Left forelimb (tissue), 1 donor: Measurements from ENCODE around the gene GCN1.

Source experiments
- DNase-seq: peaks from one replicate; pipeline ENCODE4 v3.0.0-alpha.2; 2018; ENCODE audit warnings: low spot score

The GCN1 gene

GRCh38 chr12:120175537-120175936 is 19.0 kb downstream of the GCN1 start:
- DNase-seq, result no peak

GRCh38 chr12:120175062-120175461 is 19.5 kb downstream of the GCN1 start:
- DNase-seq, result no peak

- DNase-seq, result no peak
These were observed 22.5 kb downstream of the GCN1 start for GRCh38 chr12:120172053-120172452.

GRCh38 chr12:120170631-120171030 is 23.9 kb downstream of the GCN1 start:
- no peak for DNase-seq

GRCh38 chr12:120169946-120170345 is 24.6 kb downstream of the GCN1 start:
- DNase-seq, result no peak

GRCh38 chr12:120168337-120168736 is 26.2 kb downstream of the GCN1 start:
- DNase-seq, result no peak

GRCh38 chr12:120167529-120168095 is 26.9 kb downstream of the GCN1 start:
- DNase-seq, result no peak

GRCh38 chr12:120164293-120164692 is 30.2 kb downstream of the GCN1 start:
- no peak for DNase-seq

- no peak for DNase-seq
These were observed 31.8 kb downstream of the GCN1 start for GRCh38 chr12:120162763-120163162.

GRCh38 chr12:120161852-120162251 is 32.7 kb downstream of the GCN1 start:
- DNase-seq, result no peak

- no peak for DNase-seq
These were observed 34.8 kb downstream of the GCN1 start for GRCh38 chr12:120159509-120160237.

GRCh38 chr12:120158351-120158750 is 36.2 kb downstream of the GCN1 start:
- no peak for DNase-seq

GRCh38 chr12:120157678-120158077 is 36.8 kb downstream of the GCN1 start:
- DNase-seq, result no peak

- no peak for DNase-seq
These were observed 37.9 kb downstream of the GCN1 start for GRCh38 chr12:120156315-120157259.

GRCh38 chr12:120155072-120155471 is 39.4 kb downstream of the GCN1 start:
- no peak for DNase-seq

- no peak for DNase-seq
These were observed 43.5 kb downstream of the GCN1 start for GRCh38 chr12:120150919-120151525.

GRCh38 chr12:120148011-120148410 is 46.5 kb downstream of the GCN1 start:
- no peak for DNase-seq

GRCh38 chr12:120145164-120145563 is 49.4 kb downstream of the GCN1 start:
- no peak for DNase-seq

GRCh38 chr12:120144215-120144614 is 50.3 kb downstream of the GCN1 start:
- DNase-seq, result no peak

- DNase-seq, result no peak
These were observed 52.2 kb downstream of the GCN1 start for GRCh38 chr12:120142231-120142877.

- no peak for DNase-seq
These were observed 53.2 kb downstream of the GCN1 start for GRCh38 chr12:120141336-120141735.

- DNase-seq, result no peak
These were observed 53.9 kb downstream of the GCN1 start for GRCh38 chr12:120140603-120141002.
